HG03342 (cell line): ENCODE results near the gene RPL19.

ENCODE experiments used
- ATAC-seq: cut with Tn5 transposase; IDR thresholded peaks from one replicate; pipeline ENCODE4 v1.9.1; 2021; ENCODE audit warnings: mild to moderate bottlenecking, moderate library complexity; ENCODE audit not compliant: unreplicated experiment

RPL19 gene

GRCh38 chr17:39196808-39197291, 3.2 kb upstream of the RPL19 start:
- no peak for ATAC-seq

- no peak for ATAC-seq
Observed at GRCh38 chr17:39197380-39198185, 2.5 kb upstream of the RPL19 start, which contains the start of gene CACNB1. TSS of gene CACNB1 (minus strand) at chr17:39197669. CDS start at chr17:39197495, 174 bp downstream.

GRCh38 chr17:39198186-39198566, 1.9 kb upstream of the RPL19 start:
- no peak for ATAC-seq

GRCh38 chr17:39199820-39200069, 338 bp upstream of the RPL19 start:
- ATAC-seq = peak; percentile 61

GRCh38 chr17:39200957-39201510, 951 bp downstream of the RPL19 start:
- ATAC-seq = no peak

- ATAC-seq = no peak
Observed at GRCh38 chr17:39204245-39204644, 4.2 kb downstream of the RPL19 start.

- ATAC-seq = no peak
Observed at GRCh38 chr17:39205112-39205526, 5.0 kb downstream of the RPL19 start.

GRCh38 chr17:39208136-39208535, 8.1 kb downstream of the RPL19 start:
- no peak for ATAC-seq

- ATAC-seq = peak; percentile 46
Observed at GRCh38 chr17:39208893-39209292, 8.8 kb downstream of the RPL19 start.

- no peak for ATAC-seq
Observed at GRCh38 chr17:39209317-39210092, 9.4 kb downstream of the RPL19 start.

- ATAC-seq = no peak
Observed at GRCh38 chr17:39210093-39210434, 10.0 kb downstream of the RPL19 start.

- ATAC-seq = no peak
Observed at GRCh38 chr17:39212195-39212810, 12.2 kb downstream of the RPL19 start.

- ATAC-seq = no peak
Observed at GRCh38 chr17:39212841-39213480, 12.9 kb downstream of the RPL19 start.

GRCh38 chr17:39213852-39214251, 13.8 kb downstream of the RPL19 start:
- ATAC-seq = no peak

GRCh38 chr17:39217734-39218369, 17.8 kb downstream of the RPL19 start:
- ATAC-seq = no peak

GRCh38 chr17:39218906-39219305, 18.8 kb downstream of the RPL19 start:
- no peak for ATAC-seq

- no peak for ATAC-seq
Observed at GRCh38 chr17:39219647-39220154, 19.6 kb downstream of the RPL19 start.

- no peak for ATAC-seq
Observed at GRCh38 chr17:39221572-39221971, 21.5 kb downstream of the RPL19 start.

- no peak for ATAC-seq
Observed at GRCh38 chr17:39222151-39222550, 22.1 kb downstream of the RPL19 start.
